ENCODE measurements around the gene FKBP14. TPM values are rescaled to one million over a fixed set of nuclear protein-coding genes. Genes with fewer than 3 reads are reported as not detected.

The FKBP14 gene
- total and polyA plus RNA-seq, 2 of the 8 experiments (the other 6 are each of a cell fraction or from before 2014, with no cell fraction given) = 3.2 to 20.7 TPM

- H3K4me2 ChIP-seq (ENCODE audit: insufficient read depth in 1 of 2, low read depth in 2 of 2, low read length in 2 of 2) = no peak overlapping the region
- CTCF ChIA-PET (ENCODE audit: partially characterized antibody) = interaction anchor here (0.7 to 2.7 kb wide), 3 partner anchors 10 to 619 kb away, joined by 3 to 11 read pairs (median 9); no protein-coding TSS in a partner anchor
- TF ChIP-seq SIRT6 (IDR thresholded peaks at IDR 0.05; ENCODE audit: low read length) (no peak), E2F6 (IDR thresholded peaks at IDR 0.05) (no peak), PHF8 (conservative IDR thresholded peaks at IDR 0.05; ENCODE audit: low read depth, low read length) (no peak), KDM4A (IDR thresholded peaks at IDR 0.05; ENCODE audit: low read depth, low read length, severe bottlenecking) (no peak), SUZ12 (IDR thresholded peaks at IDR 0.05; ENCODE audit: low read length) (no peak), POU5F1 (IDR thresholded peaks at IDR 0.05; ENCODE audit: low read depth, low read length) (no peak), CBX8 (IDR thresholded peaks at IDR 0.05; ENCODE audit: borderline replicate concordance, low read depth, low read length) (no peak), TBP (IDR thresholded peaks at IDR 0.05; ENCODE audit: low read depth, low read length) (no peak), GTF2F1 (IDR thresholded peaks at IDR 0.05; ENCODE audit: borderline replicate concordance, low read depth, low read length) (no peak), HDAC2 (IDR thresholded peaks at IDR 0.05; ENCODE audit: borderline replicate concordance in 1 of 2, low read depth in 2 of 2, low read length in 2 of 2) (no peak), SP2 (IDR thresholded peaks at IDR 0.05; ENCODE audit: low read length) (no peak)
Observed at GRCh38 chr7:30041526-30042269, 15.2 kb upstream of the FKBP14 start.

More at GRCh38 chr7:30041526-30042269, 15.2 kb upstream of the FKBP14 start:
- Histone ChIP-seq H3K27me3 (replicated peaks in 1 of 4; ENCODE audit: control insufficient read depth in 3 of 4, extremely low read depth in 1 of 4, insufficient read depth in 3 of 4, low read length in 3 of 4) (no peaks in the 10 kb centered on the region), H4K20me1 (replicated peaks in 1 of 2; ENCODE audit: control insufficient read depth in 1 of 2, insufficient read depth in 2 of 2, low read length in 2 of 2) (peaks cover 6 to 7% of the 10 kb centered on the region in 2 experiments), H3K4me3 (ENCODE audit: extremely low read depth in 1 of 4, insufficient read depth in 2 of 4, low read depth in 3 of 4, low read length in 4 of 4) (no peak overlapping the region), H3K23ac (ENCODE audit: insufficient read length) (no peak overlapping the region), H3K23me2 (ENCODE audit: low read depth, low read length) (no peaks in the 10 kb centered on the region), H3K79me2 (ENCODE audit: control insufficient read depth in 1 of 2, insufficient read depth in 2 of 2, low read length in 2 of 2) (peaks cover 0 to 76% of the 10 kb centered on the region in 2 experiments; a peak in 2 of 4 replicates), H2BK12ac (ENCODE audit: low read depth, low read length) (no peak overlapping the region), H2AFZ (ENCODE audit: low read length) (no peak overlapping the region), H3K27ac (ENCODE audit: low read depth, low read length) (no peak overlapping the region), H4K91ac (replicated peaks; ENCODE audit: insufficient read length, low read length) (no peak overlapping the region), H3K79me1 (ENCODE audit: low read depth, low read length) (no peaks in the 10 kb centered on the region; the same call in 1 of the 2 replicates), H2BK20ac (ENCODE audit: low read length) (no peak overlapping the region), H3K36me3 (ENCODE audit: control insufficient read depth in 2 of 4, insufficient read depth in 4 of 4, low read length in 3 of 4) (peaks cover 3 to 9% (median 8%) of the 10 kb centered on the region in 4 experiments; a peak in 6 of 8 replicates), H3K9me3 (ENCODE audit: insufficient read depth in 2 of 2, low read depth in 1 of 2, low read length in 1 of 2) (no peaks in the 10 kb centered on the region), H3K9ac (replicated peaks in 1 of 4; ENCODE audit: extremely low read depth in 1 of 4, low read depth in 3 of 4, low read length in 3 of 4) (peak overlapping the region in 1 of 4 experiments; percentile 64; a peak in 1 of 7 replicates), H2BK15ac (ENCODE audit: low read length) (no peak overlapping the region), H3K14ac (ENCODE audit: insufficient read length) (no peak overlapping the region), H4K5ac (ENCODE audit: insufficient read length, low read depth, low read length) (no peak overlapping the region), H2BK5ac (ENCODE audit: low read depth, low read length) (no peak overlapping the region), H2AK5ac (ENCODE audit: low read depth, low read length) (no peak overlapping the region), H2BK120ac (replicated peaks; ENCODE audit: low read depth, low read length) (no peak overlapping the region), H4K8ac (ENCODE audit: extremely low read depth, insufficient read depth, low read length) (0 out of 2 replicates have a peak overlapping the region, but pooled peaks have one; percentile 15), H3K4me1 (replicated peaks in 1 of 4; ENCODE audit: control insufficient read depth in 3 of 4, insufficient read depth in 4 of 4, low read length in 3 of 4) (peaks cover 0 to 4% (median 1%) of the 10 kb centered on the region in 4 experiments; a peak in 3 of 7 replicates), H3K4ac (replicated peaks; ENCODE audit: insufficient read length, low read depth, low read length) (no peak overlapping the region), H3K18ac (ENCODE audit: extremely low read depth, low read length) (no peak overlapping the region), H3K56ac (replicated peaks; ENCODE audit: insufficient read length, low read depth, low read length) (no peak overlapping the region)
- POLR2A ChIA-PET (ENCODE audit: partially characterized antibody) = interaction anchor here (1.2 to 2.6 kb wide), 2 partner anchors 10 to 12 kb away, joined by 3 to 7 read pairs; no protein-coding TSS in a partner anchor
- no peak for DNase-seq (ENCODE audit: low read depth in 1 of 2, low spot score in 2 of 2)
- WGBS, 2 experiments (ENCODE audit: extremely low coverage in 1 of 2, insufficient coverage in 1 of 2, insufficient read length in 1 of 2, insufficient replicate concordance in 2 of 2, low coverage in 1 of 2, low lambda C conversion rate in 2 of 2, missing lambda C conversion rate in 1 of 2) = 74% methylated on average over 4 of the region's 4 CpGs; no CpG with 5 or more reads in 1 of the 2 experiments
- FAIRE-seq = no peak

Data from H1 (cell line).